Stimulated activated CD4-positive, alpha-beta T cell treated with anti-CD3 and anti-CD28 coated beads, Interleukin-1b, Interleukin-23, amount 100 ng/mL, for 1 hour (primary cell): Measurements from ENCODE around the gene MYO10.
"Not testable (repeated sequence)": the region's sequence is repeated elsewhere in the genome, so short reads cannot be mapped to it uniquely, and the experiment has no call there.

ENCODE experiments used
- DNase-seq, 2 donors: peaks; one replicate each; pipeline ENCODE4 v3.0.0-alpha.2; 2020; ENCODE audit warnings: low read depth in 2 of 2

MYO10 gene

GRCh38 chr5:16886793-16887345 is 49.2 kb downstream of the MYO10 start:
- no peak for DNase-seq

- DNase-seq: no peak
These were observed 49.7 kb downstream of the MYO10 start for GRCh38 chr5:16886366-16886736.

- no peak for DNase-seq
These were observed 50.3 kb downstream of the MYO10 start for GRCh38 chr5:16885635-16886365.

- DNase-seq: no peak
These were observed 51.5 kb downstream of the MYO10 start for GRCh38 chr5:16884595-16884994.

- no peak for DNase-seq
These were observed 52.3 kb downstream of the MYO10 start for GRCh38 chr5:16883806-16884205.

GRCh38 chr5:16883176-16883575 is 52.9 kb downstream of the MYO10 start:
- DNase-seq: no peak

GRCh38 chr5:16881251-16881650 is 54.8 kb downstream of the MYO10 start:
- no peak for DNase-seq

- DNase-seq: no peak
These were observed 55.5 kb downstream of the MYO10 start for GRCh38 chr5:16880547-16880946.

GRCh38 chr5:16879650-16880049 is 56.4 kb downstream of the MYO10 start:
- DNase-seq: no peak

GRCh38 chr5:16879191-16879590 is 56.9 kb downstream of the MYO10 start:
- DNase-seq: no peak

GRCh38 chr5:16877267-16877935 is 58.7 kb downstream of the MYO10 start:
- DNase-seq: no peak

GRCh38 chr5:16874424-16874823 is 61.7 kb downstream of the MYO10 start:
- not testable (repeated sequence) for DNase-seq

- no peak for DNase-seq
These were observed 64.2 kb downstream of the MYO10 start for GRCh38 chr5:16871746-16872339.

GRCh38 chr5:16870878-16871277 is 65.2 kb downstream of the MYO10 start:
- no peak for DNase-seq

GRCh38 chr5:16869821-16870796 is 66.0 kb downstream of the MYO10 start:
- DNase-seq: no peak

- no peak for DNase-seq
These were observed 68.5 kb downstream of the MYO10 start for GRCh38 chr5:16867577-16867953.

GRCh38 chr5:16866795-16867576 is 69.1 kb downstream of the MYO10 start:
- no peak for DNase-seq

GRCh38 chr5:16866273-16866672 is 69.8 kb downstream of the MYO10 start:
- DNase-seq: no peak

GRCh38 chr5:16865151-16865550 is 70.9 kb downstream of the MYO10 start:
- no peak for DNase-seq

- DNase-seq: no peak
These were observed 71.4 kb downstream of the MYO10 start for GRCh38 chr5:16864631-16865131.
